HG03558 (cell line): Measurements from ENCODE around the gene CUL2.
"Not testable (repeated sequence)": the region's sequence is repeated elsewhere in the genome, so short reads cannot be mapped to it uniquely, and the experiment has no call there.

Source experiments
- ATAC-seq: cut with Tn5 transposase; IDR thresholded peaks from one replicate; pipeline ENCODE4 v1.9.1; 2021; ENCODE audit warnings: moderate number of reproducible peaks; ENCODE audit not compliant: unreplicated experiment; ENCODE audit errors: extremely low read depth

CUL2 gene

GRCh38 chr10:34988397-34989067, 101.6 kb downstream of the CUL2 start:
- ATAC-seq = no peak

- no peak for ATAC-seq
Observed at GRCh38 chr10:34985823-34986222, 104.3 kb downstream of the CUL2 start.

- ATAC-seq = no peak
Observed at GRCh38 chr10:34985146-34985545, 105.0 kb downstream of the CUL2 start.

DNA sequence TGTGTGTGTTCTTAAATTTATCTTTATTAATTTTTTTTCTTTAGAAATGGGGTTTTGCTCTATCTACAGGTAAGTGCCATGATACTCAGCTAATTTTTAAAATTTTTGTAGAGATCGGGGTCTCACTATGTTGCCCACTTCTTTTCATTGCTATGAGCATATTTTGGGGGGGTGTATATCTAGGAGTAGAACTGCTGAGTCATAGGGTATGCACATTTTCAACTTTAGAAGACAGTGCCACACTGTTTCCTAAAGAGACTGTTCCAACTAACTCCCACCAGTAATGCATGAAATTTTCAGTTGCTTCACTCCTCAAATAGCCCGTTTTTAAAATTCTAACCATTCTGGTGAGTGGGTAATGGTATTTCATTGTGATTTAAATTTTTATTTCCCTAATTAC, 108.3 kb downstream of the CUL2 start:
- ATAC-seq = no peak

GRCh38 chr10:34979938-34980337, 110.2 kb downstream of the CUL2 start:
- ATAC-seq = no peak

DNA sequence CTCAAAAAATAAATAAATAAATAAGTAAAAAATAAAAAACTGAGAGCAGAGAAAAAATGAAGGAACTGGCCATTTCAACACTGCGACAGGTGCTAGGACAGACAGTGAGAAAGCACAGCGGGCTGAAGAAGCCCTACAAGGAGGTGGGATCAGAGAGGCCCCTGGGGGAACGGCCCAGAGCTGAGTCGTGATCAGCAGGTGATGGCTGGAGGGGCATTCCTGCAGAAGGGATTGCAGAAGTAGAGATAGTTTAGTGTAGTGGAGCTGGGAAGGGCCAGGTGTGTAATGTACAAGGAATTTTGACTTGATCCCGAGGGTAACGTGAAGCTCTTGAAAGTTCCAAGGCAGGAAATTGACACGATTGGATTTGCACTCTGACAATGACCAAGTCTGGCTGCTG, 112.1 kb downstream of the CUL2 start:
- ATAC-seq = no peak

DNA sequence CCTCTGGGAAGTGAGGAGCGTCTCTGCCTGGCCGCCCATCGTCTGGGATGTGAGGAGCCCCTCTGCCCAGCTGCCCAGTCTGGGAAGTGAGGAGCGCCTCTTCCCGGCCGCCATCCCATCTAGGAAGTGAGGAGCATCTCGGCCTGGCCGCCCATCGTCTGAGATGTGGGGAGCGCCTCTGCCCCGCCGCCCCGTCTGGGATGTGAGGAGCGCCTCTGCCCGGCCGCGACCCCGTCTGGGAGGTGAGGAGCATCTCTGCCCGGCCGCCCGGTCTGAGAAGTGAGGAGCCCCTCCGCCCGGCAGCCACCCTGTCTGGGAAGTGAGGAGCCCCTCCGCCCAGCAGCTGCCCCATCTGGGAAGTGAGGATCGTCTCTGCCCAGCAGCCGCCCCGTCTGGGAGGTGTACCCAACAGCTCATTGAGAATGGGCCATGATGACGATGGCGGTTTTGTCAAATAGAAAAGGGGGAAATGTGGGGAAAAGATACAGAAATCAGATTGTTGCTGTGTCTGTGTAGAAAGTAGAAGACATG, 113.7 kb downstream of the CUL2 start:
- not testable (repeated sequence) for ATAC-seq

- not testable (repeated sequence) for ATAC-seq
Observed at GRCh38 chr10:34974364-34975065, 115.6 kb downstream of the CUL2 start.

- ATAC-seq = not testable (repeated sequence)
Observed at GRCh38 chr10:34973757-34974156, 116.4 kb downstream of the CUL2 start.

DNA sequence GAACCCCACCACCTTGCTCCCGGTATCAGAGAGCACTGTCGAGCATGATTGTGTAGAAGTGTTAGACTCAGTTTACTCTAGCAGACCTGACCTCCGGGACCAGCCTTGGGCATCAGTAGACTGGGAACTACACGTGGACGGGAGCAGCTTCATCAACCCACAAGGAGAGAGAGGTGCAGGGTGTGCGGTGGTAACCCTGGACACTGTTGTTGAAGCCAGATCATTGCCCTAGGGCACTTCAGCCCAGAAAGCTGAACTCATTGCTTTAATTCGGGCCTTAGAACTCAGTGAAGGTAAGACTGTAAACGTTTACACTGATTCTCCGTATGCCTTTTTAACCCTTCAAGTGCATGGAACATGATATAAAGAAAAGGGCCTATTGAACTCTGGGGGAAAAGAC, 117.0 kb downstream of the CUL2 start:
- ATAC-seq = not testable (repeated sequence)

- not testable (repeated sequence) for ATAC-seq
Observed at GRCh38 chr10:34972591-34972990, 117.5 kb downstream of the CUL2 start.

- ATAC-seq = not testable (repeated sequence)
Observed at GRCh38 chr10:34971606-34972334, 118.4 kb downstream of the CUL2 start.

DNA sequence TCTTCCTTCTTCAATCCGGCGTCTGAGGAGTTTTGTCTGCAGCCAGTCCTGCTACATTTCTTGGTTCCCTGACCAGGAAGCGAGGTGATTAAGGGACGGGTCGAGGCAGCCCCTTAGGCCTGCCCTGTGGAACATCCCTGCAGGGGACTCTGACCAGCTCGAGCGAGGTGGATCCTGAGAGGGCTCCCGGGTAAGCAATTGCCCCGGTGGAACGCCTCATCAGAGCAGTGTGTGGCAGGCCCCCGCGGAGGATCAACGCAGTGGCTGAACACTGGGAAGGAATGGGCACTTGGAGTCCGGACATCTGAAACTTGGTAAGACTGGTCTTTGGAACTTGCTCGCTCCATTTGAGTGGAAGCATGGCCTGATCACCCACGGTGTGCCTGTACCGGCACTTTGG, 121.0 kb downstream of the CUL2 start:
- ATAC-seq = no peak

GRCh38 chr10:34967335-34967880, 122.7 kb downstream of the CUL2 start:
- no peak for ATAC-seq

DNA sequence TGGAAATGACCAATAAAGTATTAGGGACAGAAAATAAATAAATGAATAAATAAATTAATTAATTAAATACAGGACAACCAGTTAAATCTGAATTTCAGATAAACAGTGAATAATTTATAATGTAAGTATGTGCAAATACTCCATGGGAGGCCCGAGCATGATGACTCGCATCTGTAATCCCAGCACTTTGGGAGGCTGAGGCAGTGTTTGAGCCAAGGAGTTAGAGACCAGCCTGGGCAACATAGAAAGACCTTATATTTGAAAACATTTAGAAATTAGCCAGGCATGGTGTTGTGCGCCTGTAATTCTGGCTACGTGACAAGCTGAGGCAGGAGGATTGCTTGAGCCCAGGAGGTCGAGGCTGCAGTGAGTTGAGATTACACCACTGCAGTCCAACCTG, 123.7 kb downstream of the CUL2 start:
- no peak for ATAC-seq

DNA sequence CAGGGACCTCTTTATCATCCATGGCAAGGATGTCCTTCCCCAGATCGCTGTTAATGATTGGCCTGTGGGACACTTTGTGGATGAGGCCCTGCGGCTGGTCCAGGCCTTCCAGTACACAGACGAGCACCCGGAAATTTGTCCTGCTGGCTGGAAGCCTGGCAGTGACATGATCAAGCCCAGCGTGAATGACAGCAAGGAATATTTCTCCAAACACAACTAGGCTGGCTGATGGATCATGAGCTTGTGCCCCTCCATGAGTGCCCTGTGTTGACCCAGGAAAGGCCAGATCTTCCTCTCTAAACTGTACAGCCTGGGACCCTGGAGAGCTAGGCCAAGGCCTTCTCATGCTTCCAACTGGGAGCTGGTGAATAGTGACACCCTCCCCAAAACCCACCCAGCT, 124.1 kb downstream of the CUL2 start:
- no peak for ATAC-seq

DNA sequence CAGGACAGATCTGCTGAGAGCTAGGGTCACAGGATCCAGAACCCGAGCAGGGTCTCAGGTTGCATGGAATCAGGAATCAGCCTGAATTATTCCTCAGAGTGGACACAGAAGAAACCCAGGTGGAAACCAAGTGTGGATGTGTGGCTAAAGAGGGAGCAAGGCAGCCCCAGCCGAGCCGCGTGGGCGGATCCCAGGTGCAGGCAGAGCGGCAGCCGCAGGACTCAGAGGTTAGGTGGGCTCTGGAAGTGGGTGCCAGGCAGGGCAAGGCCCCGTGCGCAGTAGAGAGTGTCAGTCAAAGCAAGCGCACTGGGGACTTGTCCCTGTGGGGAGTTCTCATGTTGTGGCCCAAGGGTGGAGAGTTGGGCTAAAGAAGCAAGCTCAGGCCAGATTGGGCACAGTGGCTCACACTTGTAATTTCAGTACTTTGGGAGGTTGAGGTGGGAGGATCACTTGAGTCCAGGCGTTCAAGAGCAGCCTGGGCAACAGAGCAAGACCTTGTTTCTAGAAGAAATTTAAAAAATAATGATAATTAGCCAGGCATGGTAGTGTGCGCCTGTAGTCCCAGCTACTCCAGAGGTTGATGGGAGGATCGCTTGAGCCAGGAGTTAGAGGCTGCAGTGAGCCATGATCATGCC, 125.9 kb downstream of the CUL2 start:
- ATAC-seq = no peak

GRCh38 chr10:34962866-34963265, 127.3 kb downstream of the CUL2 start:
- ATAC-seq = no peak

DNA sequence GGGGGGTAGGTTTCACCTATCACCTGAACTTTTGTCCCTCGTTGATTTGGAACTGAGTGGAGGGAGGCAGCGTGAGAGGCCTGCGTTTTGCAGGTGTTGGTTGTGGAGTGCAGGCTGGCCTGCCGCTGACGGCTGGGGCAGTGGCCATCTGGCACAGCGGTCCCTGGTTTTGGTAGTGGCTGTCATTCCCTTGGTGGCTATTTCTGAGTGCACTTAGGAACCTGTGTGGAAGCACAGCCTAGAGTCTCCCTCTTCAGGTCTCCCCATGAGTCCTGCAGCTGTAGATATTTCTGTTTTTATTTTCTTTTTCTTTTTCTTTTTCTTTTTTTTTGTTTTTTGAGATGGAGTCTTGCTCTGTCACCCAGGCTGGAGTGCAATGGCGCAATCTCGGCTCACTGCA, 129.2 kb downstream of the CUL2 start:
- ATAC-seq = no peak

GRCh38 chr10:34959786-34960185, 130.4 kb downstream of the CUL2 start:
- ATAC-seq = no peak
